Subcutaneous adipose tissue (tissue), 4 donors: ENCODE data around the gene MXD4. TPM values are rescaled to one million over a fixed set of nuclear protein-coding genes. Genes with fewer than 3 reads are reported as not detected.

Experiments used
- small RNA-seq: library from RNA; depleted of rRNA; stranded (forward); fragments of <200 nt; gene quantifications from one replicate; pipeline ENCODE3, GENCODE V24; 2016
- total RNA-seq, 4 donors: library from RNA; depleted of rRNA; stranded (reverse); fragments of >200 nt; gene quantifications; one replicate each; pipeline ENCODE4 v1.1.0, GENCODE V29; 2016
- TF ChIP-seq, protein P1 (sequence below): fragments of 450-650 bp; IDR thresholded peaks from one replicate; pipeline ENCODE4 v1.5.1; 2016; ENCODE audit warnings: low read depth, mild to moderate bottlenecking, control low read depth, antibody characterized with exemption, moderate library complexity

The MXD4 gene
- total RNA-seq, 4 donors from 2014 or later, result 31.1 to 125 (median 48.1) TPM

DNA sequence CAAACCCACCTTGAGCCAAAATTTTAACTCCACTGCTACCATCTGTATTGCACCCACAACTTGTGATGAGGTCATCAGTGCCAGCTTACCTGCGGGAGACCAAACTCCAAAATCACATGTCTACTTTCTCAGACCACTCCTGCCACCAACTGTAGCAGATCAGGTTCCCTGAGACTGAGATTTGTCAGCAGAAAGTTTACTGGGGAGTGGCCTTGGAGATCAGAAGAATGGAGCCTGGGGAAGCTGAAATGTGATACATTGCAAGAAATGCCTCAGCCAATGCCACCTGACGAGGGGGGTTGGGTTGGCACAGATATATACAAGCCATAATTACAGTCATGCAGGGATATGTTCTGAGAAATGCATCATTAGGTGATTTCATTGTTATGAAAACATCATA lies 39.1 kb downstream of the MXD4 start:
- TF ChIP-seq, protein P1, sequence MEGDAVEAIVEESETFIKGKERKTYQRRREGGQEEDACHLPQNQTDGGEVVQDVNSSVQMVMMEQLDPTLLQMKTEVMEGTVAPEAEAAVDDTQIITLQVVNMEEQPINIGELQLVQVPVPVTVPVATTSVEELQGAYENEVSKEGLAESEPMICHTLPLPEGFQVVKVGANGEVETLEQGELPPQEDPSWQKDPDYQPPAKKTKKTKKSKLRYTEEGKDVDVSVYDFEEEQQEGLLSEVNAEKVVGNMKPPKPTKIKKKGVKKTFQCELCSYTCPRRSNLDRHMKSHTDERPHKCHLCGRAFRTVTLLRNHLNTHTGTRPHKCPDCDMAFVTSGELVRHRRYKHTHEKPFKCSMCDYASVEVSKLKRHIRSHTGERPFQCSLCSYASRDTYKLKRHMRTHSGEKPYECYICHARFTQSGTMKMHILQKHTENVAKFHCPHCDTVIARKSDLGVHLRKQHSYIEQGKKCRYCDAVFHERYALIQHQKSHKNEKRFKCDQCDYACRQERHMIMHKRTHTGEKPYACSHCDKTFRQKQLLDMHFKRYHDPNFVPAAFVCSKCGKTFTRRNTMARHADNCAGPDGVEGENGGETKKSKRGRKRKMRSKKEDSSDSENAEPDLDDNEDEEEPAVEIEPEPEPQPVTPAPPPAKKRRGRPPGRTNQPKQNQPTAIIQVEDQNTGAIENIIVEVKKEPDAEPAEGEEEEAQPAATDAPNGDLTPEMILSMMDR, result no peak

DNA sequence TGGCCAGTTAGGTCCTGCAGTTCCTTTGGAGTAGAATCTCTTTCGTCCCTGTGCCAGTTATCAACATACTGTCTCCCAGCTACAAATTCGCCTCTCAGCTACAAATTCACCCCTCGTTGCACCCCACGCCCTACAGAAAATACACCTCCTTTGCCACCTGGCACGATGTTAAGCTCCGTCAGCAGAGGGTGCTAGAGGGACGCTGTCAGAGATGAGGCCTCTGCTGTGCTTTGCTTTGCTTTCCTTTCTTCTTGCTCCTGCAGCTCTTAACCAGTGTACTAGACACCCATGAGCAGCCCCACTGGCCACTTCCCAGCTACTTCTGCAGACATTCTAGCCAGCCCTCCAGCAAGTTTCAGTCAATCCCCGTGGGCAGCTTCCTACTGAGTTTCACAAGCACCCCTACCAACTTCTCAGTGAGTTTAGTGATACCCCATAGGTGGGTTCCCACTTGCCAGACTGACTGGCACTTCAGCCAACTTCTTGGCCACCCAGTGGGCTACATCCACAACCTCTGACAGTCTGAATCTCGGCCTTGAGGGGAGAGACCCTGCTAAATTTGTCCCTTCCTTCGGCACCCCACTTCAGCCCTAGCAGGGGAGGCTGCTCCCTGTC lies 41.8 kb downstream of the MXD4 start:
- TF ChIP-seq, protein P1, result no peak

DNA sequence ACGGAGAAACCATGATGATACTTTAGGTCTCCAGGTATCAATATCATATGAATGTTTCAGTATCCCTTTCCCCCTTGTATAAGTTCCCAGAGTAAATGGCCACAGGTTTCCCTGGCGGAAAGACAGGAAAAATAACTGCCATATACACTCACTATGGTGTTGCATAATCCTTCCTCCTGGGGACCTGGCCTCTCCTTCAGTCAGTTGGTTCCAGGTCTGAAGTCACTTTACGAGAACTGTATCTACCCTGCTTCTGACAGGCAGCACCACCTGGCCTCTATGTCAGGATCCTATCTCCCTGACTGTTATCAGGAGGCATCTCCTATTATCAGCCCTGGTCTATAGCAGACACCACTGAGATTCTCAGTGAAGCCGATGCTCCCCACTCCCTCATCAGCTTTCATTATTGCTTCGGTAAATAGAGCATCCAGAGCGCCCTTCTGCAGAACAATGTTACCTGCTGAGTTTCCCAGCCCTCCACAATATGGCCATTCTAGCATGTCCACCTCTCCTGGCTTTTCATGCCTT lies 42.6 kb downstream of the MXD4 start:
- TF ChIP-seq, protein P1, result no peak

DNA sequence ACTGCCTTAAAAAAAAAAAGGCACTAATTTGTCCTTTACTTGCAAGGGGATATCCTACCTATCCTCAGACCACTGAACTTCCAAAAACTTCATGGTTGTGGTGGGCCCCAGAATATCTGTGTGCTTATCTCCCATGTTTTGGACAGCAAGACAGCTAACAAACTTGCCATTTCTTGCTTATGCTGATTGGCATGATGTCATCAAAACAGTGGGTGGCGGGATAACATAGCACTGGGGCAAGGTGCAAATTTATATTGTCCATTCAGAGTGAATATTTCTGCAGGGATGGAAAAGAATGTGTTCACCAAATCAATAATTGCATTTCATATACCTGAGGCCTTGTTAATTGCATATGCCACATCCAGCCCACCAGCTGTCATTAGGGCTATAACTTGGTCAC lies 43.5 kb downstream of the MXD4 start:
- TF ChIP-seq, protein P1, result no peak

DNA sequence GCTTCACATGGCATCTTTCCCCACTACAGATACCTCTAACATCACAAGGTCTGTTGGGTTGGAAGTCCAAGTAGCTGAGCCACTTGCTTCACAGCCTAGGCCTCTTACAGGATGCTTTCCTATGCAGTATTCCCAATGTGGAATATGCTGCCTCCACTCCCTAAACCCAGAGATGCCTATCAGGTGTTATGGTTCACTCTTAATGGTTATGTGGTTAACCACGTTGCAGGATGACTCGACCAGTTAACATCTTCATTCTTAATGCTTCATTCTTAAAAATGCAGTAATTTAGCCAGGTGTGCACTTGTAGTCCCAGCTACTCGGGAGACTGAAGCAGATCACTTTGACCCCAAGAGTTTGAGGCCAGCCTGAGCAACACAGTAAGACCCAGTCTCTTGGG lies 44.2 kb downstream of the MXD4 start:
- TF ChIP-seq, protein P1, result no peak

DNA sequence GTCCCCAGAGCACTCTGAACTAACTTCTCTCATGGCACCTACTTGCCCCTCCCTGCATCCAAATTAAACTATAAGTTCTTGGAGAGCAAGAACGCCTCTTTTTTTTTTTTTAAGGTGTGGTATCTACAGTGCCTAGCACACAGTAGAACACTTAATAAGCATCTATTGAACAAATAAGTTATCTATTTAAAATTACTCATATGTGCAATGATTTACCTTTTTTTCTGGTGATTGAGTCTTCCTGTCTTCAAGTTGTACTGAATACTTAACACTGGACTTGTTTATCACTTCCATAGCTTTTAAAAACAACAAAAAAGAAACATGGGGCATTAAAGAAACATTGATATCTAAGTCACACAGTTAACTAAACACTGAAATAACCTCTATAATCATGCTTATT lies 49.1 kb downstream of the MXD4 start:
- TF ChIP-seq, protein P1, result no peak

Small RNA genes within 50 kb of the gene (small RNA-seq; reads per million reads assigned to genes)
- gene COX6B1P5, result not detected

Other genes with a start within 250 kb of the MXD4 start
- gene NAT8L, start 202.8 kb downstream of the MXD4 start, total RNA-seq, result 100 to 1,000 TPM in 1 of 4 donors, 10 to 100 TPM in 2, 1 to 10 TPM in 1; 4.2 to 113 (median 13.8) TPM
- 10 to 100 TPM; 16.3 to 22.0 (median 17.3) TPM for gene HAUS3, start 20.0 kb downstream of the MXD4 start, total RNA-seq
- gene POLN, start 20.0 kb downstream of the MXD4 start, total RNA-seq, result 10 to 100 TPM in 2 of 4 donors, 1 to 10 TPM in 2; 2.6 to 10.6 (median 6.8) TPM
- gene ZFYVE28, start 156.5 kb upstream of the MXD4 start, total RNA-seq, result 10 to 100 TPM in 2 of 4 donors, 1 to 10 TPM in 2; 8.5 to 15.0 (median 11.7) TPM
- not detected for gene CFAP99, start 156.8 kb upstream of the MXD4 start, total RNA-seq
- 10 to 100 TPM; 33.6 to 48.4 (median 38.3) TPM for gene RNF4, start 207.0 kb upstream of the MXD4 start, total RNA-seq